ENCODE measurements around the gene PCNX2.

PCNX2 gene

DNA sequence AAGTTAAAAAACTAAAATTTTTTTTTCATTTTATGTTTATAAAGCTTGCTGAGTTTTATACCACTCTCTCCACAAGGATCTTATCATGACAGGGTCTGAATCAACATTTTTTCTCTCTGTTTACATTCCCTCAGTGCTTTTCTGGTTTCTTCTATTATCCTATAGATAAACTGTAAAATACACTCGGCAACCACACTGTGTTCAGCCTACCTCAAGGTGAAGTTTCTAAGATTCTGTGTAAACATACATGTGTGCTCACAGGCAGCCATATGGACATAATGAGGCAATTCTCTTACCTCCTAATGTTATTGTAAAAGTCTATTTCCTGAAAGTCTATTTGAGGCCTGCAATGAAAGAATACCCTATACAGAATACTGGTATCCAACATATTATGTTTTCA is 230.5 kb downstream of the PCNX2 start:
- Mint-ChIP-seq H3K4me1 (no peaks in the 10 kb centered on the region), H3K27me3 (no peaks in the 10 kb centered on the region), H3K36me3 (peaks cover 15% of the 10 kb centered on the region), H3K9me3 (peaks cover 10% of the 10 kb centered on the region), H3K27ac (no peak overlapping the region), H3K4me3 (no peak overlapping the region)
- no peak for DNase-seq
- CTCF ChIA-PET: no interaction called here

DNA sequence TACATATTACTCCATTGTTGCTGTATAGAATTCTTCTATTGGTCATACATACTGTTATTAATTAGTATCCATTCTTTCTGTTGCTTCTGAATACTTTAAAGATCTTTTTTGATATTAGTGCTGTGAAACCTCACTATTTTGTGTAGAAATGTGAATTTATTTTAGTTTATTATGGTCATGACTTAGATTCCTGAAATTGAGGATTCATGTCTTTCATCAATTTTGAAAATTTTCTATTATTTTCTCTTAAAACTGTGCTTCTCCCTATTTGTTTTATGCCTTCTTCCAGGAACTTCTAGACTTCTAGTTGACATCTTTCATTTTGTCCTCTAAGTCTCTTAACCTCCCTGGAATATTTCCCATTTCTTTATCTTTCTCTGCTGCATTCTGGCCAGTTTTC is 232.1 kb downstream of the PCNX2 start:
- Mint-ChIP-seq H3K9me3 (peaks cover 10% of the 10 kb centered on the region), H3K27me3 (no peaks in the 10 kb centered on the region), H3K4me1 (no peaks in the 10 kb centered on the region), H3K4me3 (no peak overlapping the region), H3K27ac (no peak overlapping the region), H3K36me3 (peaks cover 15% of the 10 kb centered on the region)
- no peak for DNase-seq
- CTCF ChIA-PET: no interaction called here

DNA sequence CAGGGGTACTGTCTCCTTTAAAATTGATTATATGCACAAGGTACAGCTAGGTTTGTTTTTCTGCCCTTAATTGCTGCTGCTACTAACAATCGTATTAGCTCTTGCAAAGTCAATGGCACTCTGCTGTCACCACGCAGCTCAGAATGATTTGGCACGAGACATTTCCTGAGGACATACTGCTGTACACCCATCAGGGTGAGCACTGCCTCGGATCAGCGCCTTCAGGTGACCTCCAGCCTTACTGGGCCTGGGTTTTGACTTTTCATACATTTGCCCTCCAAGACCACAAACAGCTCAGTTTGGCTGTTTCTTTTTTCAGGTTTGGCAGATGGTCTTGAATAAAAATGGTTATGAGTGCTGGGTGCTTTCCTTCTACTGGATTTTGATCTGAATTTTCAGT is 234.3 kb downstream of the PCNX2 start:
- DNase-seq: no peak
- no peak overlapping the region for H3K4me3 Mint-ChIP-seq
- no peak overlapping the region for H3K27ac Mint-ChIP-seq
- CTCF ChIA-PET: no interaction called here
- no peaks in the 10 kb centered on the region for H3K4me1 Mint-ChIP-seq
- H3K9me3 Mint-ChIP-seq: peaks cover 10% of the 10 kb centered on the region
- H3K27me3 Mint-ChIP-seq: no peaks in the 10 kb centered on the region
- peaks cover 13% of the 10 kb centered on the region for H3K36me3 Mint-ChIP-seq

DNA sequence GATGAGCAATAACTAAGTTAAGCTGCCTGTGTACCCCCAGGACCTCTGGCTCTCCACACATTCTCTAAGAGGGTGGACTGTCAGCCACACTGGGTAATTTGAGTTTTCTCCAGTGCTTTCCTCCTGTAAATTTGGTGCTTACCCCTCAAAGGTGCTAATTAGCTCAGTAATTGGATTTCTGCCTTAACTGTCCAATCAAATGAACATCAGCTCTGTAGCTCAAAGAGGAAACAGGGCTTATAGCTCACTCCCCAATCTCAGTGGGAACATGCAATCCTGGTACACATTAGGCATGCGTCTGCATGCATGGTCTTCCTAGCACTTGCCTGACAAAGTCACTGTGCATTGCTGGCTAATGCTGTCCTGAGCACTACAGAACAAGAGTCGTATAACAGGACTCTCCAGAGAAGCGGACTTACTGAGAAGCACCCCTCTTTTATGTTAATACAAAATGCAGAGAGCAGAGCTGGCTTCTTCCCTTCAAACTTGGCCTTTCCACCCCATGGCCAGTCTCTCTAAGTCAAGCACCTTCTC is 235.0 kb downstream of the PCNX2 start:
- Mint-ChIP-seq H3K27me3 (no peaks in the 10 kb centered on the region), H3K36me3 (peaks cover 11% of the 10 kb centered on the region), H3K27ac (no peak overlapping the region), H3K4me1 (no peaks in the 10 kb centered on the region), H3K9me3 (peaks cover 4% of the 10 kb centered on the region), H3K4me3 (no peak overlapping the region)
- CTCF ChIA-PET: no interaction called here
- no peak for DNase-seq

DNA sequence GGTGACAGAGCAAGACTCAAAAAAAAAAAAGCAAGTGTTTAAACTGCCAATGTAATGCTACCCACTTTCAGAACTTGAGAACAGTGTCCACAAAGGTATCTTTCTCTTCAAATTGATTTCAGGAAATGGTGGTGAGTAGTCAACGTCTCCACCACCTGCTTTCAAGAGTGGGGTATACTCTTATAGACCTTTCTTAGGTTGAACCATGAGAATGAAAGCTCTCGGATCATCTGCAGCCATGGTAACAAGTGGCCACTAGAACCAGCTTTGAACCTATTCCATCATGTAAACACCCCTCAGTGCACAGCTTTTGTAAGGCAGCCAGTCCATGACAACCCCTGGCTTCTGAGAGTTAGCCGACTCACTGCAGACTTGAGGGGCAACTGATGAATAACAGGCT is 237.7 kb downstream of the PCNX2 start:
- Mint-ChIP-seq H3K4me1 (no peaks in the 10 kb centered on the region), H3K9me3 (no peaks in the 10 kb centered on the region), H3K4me3 (no peak overlapping the region), H3K36me3 (peaks cover 7% of the 10 kb centered on the region), H3K27ac (no peak overlapping the region), H3K27me3 (no peaks in the 10 kb centered on the region)
- CTCF ChIA-PET: no interaction called here
- no peak for DNase-seq

DNA sequence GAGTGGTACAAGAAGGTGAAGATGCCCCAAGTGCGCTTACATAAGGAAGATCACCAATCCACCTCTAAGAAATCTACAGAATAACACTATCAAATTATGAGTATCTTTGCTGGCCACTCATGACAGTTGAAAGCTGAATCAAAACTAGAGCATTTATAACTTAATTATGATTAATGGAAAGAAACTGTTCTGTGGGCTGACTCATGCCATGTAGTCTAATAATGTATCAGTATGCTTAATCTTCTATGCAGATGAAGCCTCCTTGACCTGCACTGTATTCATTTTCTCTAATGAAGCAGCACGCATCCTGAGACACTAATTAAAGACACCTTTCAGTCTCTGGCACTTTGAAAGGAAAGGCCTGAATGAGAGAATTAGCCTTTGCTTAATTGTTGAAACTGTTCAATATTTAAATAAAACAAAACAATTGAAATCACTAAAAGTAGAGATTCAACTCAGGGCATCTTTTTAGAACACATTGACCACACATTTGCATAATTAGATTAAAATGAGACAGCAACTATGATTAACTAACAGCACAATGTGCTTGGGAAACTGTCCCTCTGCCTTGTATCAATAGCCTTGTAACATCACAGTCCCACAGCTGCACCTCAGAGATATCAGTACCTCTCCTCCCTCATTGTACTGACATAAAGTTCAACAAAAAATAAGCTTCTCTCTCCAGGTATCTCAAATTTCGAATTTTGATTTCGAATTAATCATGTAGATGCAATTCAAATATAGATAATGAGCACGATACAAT is 239.5 kb downstream of the PCNX2 start:
- Mint-ChIP-seq H3K4me3 (no peak overlapping the region), H3K4me1 (no peaks in the 10 kb centered on the region), H3K27me3 (no peaks in the 10 kb centered on the region), H3K9me3 (no peaks in the 10 kb centered on the region), H3K27ac (no peak overlapping the region), H3K36me3 (peaks cover 14% of the 10 kb centered on the region)
- DNase-seq: no peak
- CTCF ChIA-PET: no interaction called here

DNA sequence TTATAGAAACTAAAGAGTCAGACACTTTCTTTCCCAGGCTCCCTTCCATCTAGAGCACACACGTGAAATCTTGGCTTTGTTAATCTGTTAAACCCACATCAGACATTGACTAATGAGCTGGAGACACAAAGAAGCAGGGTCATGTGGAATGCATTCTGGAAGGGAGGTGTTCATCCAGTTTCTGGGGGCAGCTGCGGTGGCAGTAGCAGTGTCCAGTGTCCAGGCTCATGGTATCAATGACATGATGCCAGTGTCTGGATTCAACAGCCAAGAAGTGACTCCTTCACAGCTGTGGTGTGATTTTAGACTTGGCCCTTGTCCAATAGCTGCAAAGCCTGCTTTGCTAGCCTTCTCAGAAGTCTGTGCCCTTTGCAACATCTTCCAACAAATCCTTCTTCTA is 249.9 kb downstream of the PCNX2 start:
- Mint-ChIP-seq H3K9me3 (peaks cover 5% of the 10 kb centered on the region), H3K27ac (no peak overlapping the region), H3K4me3 (no peak overlapping the region), H3K36me3 (peaks cover 14% of the 10 kb centered on the region), H3K4me1 (no peaks in the 10 kb centered on the region), H3K27me3 (no peaks in the 10 kb centered on the region)
- DNase-seq: no peak
- CTCF ChIA-PET: no interaction called here

DNA sequence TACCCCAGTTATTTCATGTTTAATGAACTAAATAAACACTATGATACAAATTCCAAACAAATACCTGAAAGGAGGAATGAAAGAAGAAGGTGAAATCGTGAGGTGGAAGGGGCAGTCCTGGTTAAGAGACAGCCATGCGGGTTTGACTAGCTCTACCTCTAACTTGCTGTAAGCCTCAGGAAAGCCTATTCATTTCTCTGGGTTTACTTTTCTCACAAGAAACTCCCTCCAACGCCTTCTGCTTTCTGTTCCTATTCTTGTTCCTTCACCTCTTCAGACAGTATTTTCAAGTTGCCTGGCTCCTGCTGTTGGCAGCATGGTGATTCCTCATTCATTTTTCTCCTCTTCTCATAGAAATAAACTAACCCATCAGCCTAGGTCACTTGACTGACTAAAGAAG is 252.7 kb downstream of the PCNX2 start:
- Mint-ChIP-seq H3K27me3 (no peaks in the 10 kb centered on the region), H3K4me3 (no peak overlapping the region)

DNA sequence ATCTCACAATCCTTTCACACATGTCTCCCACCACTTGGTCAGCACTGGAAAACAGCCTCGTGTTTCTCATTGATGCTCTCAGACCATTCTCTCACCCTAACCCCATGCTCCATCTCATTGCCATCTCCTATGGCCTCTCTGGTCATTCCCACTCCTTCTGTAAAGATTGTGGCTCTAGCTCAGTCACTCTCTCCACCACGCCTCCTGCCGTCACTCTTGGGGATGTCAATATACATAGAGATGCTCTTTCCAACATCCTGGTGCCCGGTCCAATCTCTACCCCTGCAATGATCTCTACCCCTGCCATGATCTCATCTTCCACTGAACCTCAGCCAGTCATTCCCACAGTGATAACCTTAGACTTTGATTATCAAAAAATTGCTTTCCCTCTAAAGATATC is 255.0 kb downstream of the PCNX2 start:
- Mint-ChIP-seq H3K27ac (no peak overlapping the region), H3K27me3 (no peaks in the 10 kb centered on the region), H3K4me3 (no peak overlapping the region)

More for the DNA sequence above, 252.7 kb downstream of the PCNX2 start:
- CTCF ChIA-PET: no interaction called here
- H3K4me1 Mint-ChIP-seq: no peaks in the 10 kb centered on the region
- no peak for DNase-seq
- peaks cover 17% of the 10 kb centered on the region for H3K36me3 Mint-ChIP-seq
- H3K9me3 Mint-ChIP-seq: no peaks in the 10 kb centered on the region
- H3K27ac Mint-ChIP-seq: no peak overlapping the region

DNA sequence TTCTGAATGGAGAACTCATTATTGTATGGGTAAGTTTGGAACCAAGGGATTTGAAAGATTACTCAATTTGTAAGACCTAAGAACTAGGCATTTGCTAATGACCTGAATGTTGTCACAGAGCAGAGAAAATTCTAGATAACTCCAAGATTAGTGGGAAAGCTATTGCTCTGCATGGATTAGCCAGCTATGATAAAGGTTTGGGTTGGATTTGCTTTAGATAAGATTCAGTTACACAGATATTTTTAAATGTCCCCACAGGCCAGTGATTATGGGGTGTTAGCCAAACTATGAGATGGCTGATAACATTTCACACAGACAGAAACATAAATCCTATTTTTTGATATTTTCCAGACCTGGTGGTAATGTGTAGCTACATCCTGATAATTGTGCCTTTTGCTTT is 256.9 kb downstream of the PCNX2 start:
- H3K27ac Mint-ChIP-seq: no peak overlapping the region
- H3K36me3 Mint-ChIP-seq: peaks cover 3% of the 10 kb centered on the region
- no peak overlapping the region for H3K4me3 Mint-ChIP-seq
- H3K27me3 Mint-ChIP-seq: no peaks in the 10 kb centered on the region
- CTCF ChIA-PET: no interaction called here
- no peaks in the 10 kb centered on the region for H3K4me1 Mint-ChIP-seq
- no peaks in the 10 kb centered on the region for H3K9me3 Mint-ChIP-seq
- no peak for DNase-seq

More for the DNA sequence above, 255.0 kb downstream of the PCNX2 start:
- CTCF ChIA-PET: no interaction called here
- no peak for DNase-seq
- Mint-ChIP-seq H3K9me3 (no peaks in the 10 kb centered on the region), H3K36me3 (peaks cover 6% of the 10 kb centered on the region), H3K4me1 (no peaks in the 10 kb centered on the region)

DNA sequence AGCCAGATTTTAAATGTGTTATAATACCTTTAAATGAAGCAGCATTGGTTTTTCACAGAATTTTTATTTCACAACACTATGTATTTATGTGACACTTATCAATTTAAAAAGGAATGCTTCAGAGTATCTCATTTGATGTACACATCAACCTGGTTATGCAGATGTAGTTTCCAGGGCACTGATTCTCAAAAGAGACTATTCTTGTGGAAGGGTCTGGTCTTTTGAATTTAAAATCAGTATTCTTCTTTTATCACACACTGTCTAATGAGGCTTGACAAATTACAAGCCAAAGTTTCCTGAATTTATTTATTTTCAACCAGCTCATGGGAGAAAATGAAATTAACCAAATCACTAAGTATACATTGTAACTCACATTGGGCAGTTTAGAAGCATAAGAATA is 257.7 kb downstream of the PCNX2 start:
- H3K27ac Mint-ChIP-seq: no peak overlapping the region
- H3K4me1 Mint-ChIP-seq: no peaks in the 10 kb centered on the region
- no peak overlapping the region for H3K4me3 Mint-ChIP-seq
- no peaks in the 10 kb centered on the region for H3K9me3 Mint-ChIP-seq
- CTCF ChIA-PET: no interaction called here
- H3K27me3 Mint-ChIP-seq: no peaks in the 10 kb centered on the region
- DNase-seq: no peak
- peaks cover 3% of the 10 kb centered on the region for H3K36me3 Mint-ChIP-seq

DNA sequence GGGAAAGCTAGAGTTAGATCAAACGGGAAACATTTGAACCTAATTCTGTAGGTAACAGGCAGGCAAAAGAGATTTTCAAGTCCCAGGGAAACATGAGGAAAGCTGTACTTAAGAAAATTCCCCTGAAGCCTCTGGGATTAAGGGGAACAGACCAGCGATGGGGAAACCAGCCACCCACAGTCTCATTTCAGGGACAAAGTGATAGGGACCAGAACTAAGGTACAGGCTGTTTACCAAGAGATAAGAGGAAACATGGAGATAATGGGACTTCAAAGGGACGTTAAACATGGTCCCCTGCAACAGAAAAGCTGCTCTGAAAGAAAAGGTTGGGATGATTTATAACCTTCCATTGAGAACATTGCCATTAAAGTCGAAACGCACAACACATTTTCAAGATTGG is 260.7 kb downstream of the PCNX2 start:
- no peaks in the 10 kb centered on the region for H3K4me1 Mint-ChIP-seq
- CTCF ChIA-PET: interaction anchor here (0.7 kb wide), 1 partner anchor 29 kb away, joined by 4 read pairs; no protein-coding TSS in a partner anchor
- no peak for DNase-seq
- H3K36me3 Mint-ChIP-seq: no peaks in the 10 kb centered on the region
- no peak overlapping the region for H3K27ac Mint-ChIP-seq
- no peaks in the 10 kb centered on the region for H3K27me3 Mint-ChIP-seq
- no peak overlapping the region for H3K4me3 Mint-ChIP-seq
- no peaks in the 10 kb centered on the region for H3K9me3 Mint-ChIP-seq

DNA sequence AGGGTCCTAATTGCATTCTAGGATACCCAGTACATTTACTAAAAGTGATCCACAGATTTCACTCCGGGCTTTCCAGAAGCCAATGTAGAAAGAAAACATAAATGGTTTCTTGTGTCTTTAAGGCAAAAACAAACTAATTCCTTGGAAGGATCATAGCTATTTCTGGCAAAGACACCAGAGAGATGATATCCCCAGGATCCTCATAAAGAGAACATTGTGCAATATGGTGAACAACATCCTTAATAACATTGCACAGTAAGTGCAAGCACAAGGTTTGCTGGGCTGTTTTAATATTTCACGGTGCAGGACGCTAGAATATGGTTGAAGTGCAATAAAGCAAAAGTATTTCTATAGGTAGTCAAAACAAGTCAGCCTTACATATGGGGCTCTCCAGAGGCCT is 262.2 kb downstream of the PCNX2 start:
- DNase-seq: no peak
- Mint-ChIP-seq H3K36me3 (no peaks in the 10 kb centered on the region), H3K27me3 (no peaks in the 10 kb centered on the region), H3K4me3 (no peak overlapping the region), H3K4me1 (no peaks in the 10 kb centered on the region), H3K27ac (no peak overlapping the region), H3K9me3 (no peaks in the 10 kb centered on the region)
- CTCF ChIA-PET: no interaction called here

DNA sequence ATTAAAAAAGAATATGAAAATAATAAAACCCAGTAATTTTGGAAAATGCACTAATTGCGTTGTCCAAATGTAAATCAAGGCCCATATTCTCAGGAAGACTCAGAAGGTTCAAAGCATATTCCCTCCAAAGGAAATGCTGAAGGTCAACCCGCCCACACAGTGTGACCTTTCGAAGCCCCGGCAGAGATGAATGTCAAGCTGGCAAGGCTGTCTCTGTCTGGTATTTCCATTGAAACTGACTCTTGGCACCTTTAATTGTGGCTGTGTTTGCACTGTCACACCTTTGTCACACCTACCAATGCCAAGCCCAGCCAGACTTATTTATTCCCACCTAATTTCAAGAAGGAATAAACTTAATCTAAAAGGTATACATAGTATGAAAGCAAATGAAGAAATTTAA is 262.6 kb downstream of the PCNX2 start:
- no peak for DNase-seq
- Mint-ChIP-seq H3K4me3 (no peak overlapping the region), H3K27me3 (no peaks in the 10 kb centered on the region), H3K9me3 (no peaks in the 10 kb centered on the region), H3K4me1 (no peaks in the 10 kb centered on the region), H3K27ac (no peak overlapping the region), H3K36me3 (no peaks in the 10 kb centered on the region)
- CTCF ChIA-PET: no interaction called here

DNA sequence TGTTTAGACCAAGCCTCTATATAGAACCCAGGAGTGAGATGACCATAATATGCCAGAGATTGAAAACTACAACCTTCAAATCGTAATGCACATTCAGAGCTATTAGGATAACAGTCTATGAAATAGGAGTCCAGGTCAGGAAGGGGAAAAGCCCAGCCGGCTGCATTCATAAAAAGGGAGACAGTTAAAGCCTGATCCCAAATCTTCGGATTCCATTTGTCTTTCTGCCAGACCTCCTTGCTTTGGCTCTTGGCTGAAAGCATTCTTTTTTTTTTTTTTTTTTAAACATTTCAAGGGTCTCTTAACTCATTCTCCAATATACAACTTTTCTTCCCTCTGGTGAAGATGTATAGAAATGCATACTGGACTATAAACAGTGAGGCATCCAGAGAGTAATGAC is 264.0 kb downstream of the PCNX2 start:
- DNase-seq: no peak
- Mint-ChIP-seq H3K27me3 (no peaks in the 10 kb centered on the region), H3K9me3 (no peaks in the 10 kb centered on the region), H3K4me3 (no peak overlapping the region), H3K27ac (no peak overlapping the region), H3K4me1 (no peaks in the 10 kb centered on the region), H3K36me3 (no peaks in the 10 kb centered on the region)
- CTCF ChIA-PET: no interaction called here
